ENCODE data around the gene ARL9. TPM values are rescaled to one million over a fixed set of nuclear protein-coding genes. Genes with fewer than 3 reads are reported as not detected.
A peak's percentile ranks its signal among the peaks of the same experiment; 100 is the strongest.

Gene ARL9
- total RNA-seq, 1 donor from 2014 or later, result not detected

- Histone ChIP-seq H3K27ac (ENCODE audit: low read depth, low read length) (no peak overlapping the region), H3K27me3 (ENCODE audit: control insufficient read depth in 3 of 3, insufficient read depth in 3 of 3, low read length in 3 of 3) (peaks cover 15 to 23% (median 20%) of the 10 kb centered on the region in 3 donors), H3K9ac (ENCODE audit: low read depth in 1 of 3, low read length in 3 of 3) (peak overlapping the region in 2 of 3 donors; percentile 47 to 65), H3K36me3 (ENCODE audit: control insufficient read depth in 3 of 3, insufficient read depth in 3 of 3, low read length in 3 of 3) (no peaks in the 10 kb centered on the region), H3K9me3 (ENCODE audit: control insufficient read depth in 3 of 3, low read length in 3 of 3) (no peaks in the 10 kb centered on the region), H3K4me1 (ENCODE audit: control insufficient read depth in 3 of 3, insufficient read depth in 3 of 3, low read length in 3 of 3) (peaks cover 8 to 12% (median 9%) of the 10 kb centered on the region in 3 donors), H3K4me3 (ENCODE audit: low read length in 3 of 3) (peak overlapping the region; percentile 69 to 81 (median 76))
Measured at GRCh38 chr4:56531149-56531770, 25.7 kb downstream of the ARL9 start.

GRCh38 chr4:56531823-56532222, 26.2 kb downstream of the ARL9 start:
- Histone ChIP-seq H3K9ac (ENCODE audit: low read depth in 1 of 3, low read length in 3 of 3) (no peak overlapping the region), H3K27me3 (ENCODE audit: control insufficient read depth in 3 of 3, insufficient read depth in 3 of 3, low read length in 3 of 3) (peaks cover 15 to 23% (median 20%) of the 10 kb centered on the region in 3 donors), H3K36me3 (ENCODE audit: control insufficient read depth in 3 of 3, insufficient read depth in 3 of 3, low read length in 3 of 3) (no peaks in the 10 kb centered on the region), H3K27ac (ENCODE audit: low read depth, low read length) (no peak overlapping the region), H3K4me1 (ENCODE audit: control insufficient read depth in 3 of 3, insufficient read depth in 3 of 3, low read length in 3 of 3) (peaks cover 8 to 12% (median 9%) of the 10 kb centered on the region in 3 donors), H3K9me3 (ENCODE audit: control insufficient read depth in 3 of 3, low read length in 3 of 3) (no peaks in the 10 kb centered on the region), H3K4me3 (ENCODE audit: low read length in 3 of 3) (no peak overlapping the region)

GRCh38 chr4:56532239-56532638, 26.6 kb downstream of the ARL9 start:
- H3K4me1 ChIP-seq (ENCODE audit: control insufficient read depth in 3 of 3, insufficient read depth in 3 of 3, low read length in 3 of 3), result peaks cover 8 to 12% (median 9%) of the 10 kb centered on the region in 3 donors
- H3K36me3 ChIP-seq (ENCODE audit: control insufficient read depth in 3 of 3, insufficient read depth in 3 of 3, low read length in 3 of 3), result no peaks in the 10 kb centered on the region
- no peak overlapping the region for H3K9ac ChIP-seq (ENCODE audit: low read depth in 1 of 3, low read length in 3 of 3)
- no peak overlapping the region for H3K4me3 ChIP-seq (ENCODE audit: low read length in 3 of 3)
- no peak overlapping the region for H3K27ac ChIP-seq (ENCODE audit: low read depth, low read length)
- H3K27me3 ChIP-seq (ENCODE audit: control insufficient read depth in 3 of 3, insufficient read depth in 3 of 3, low read length in 3 of 3), result peaks cover 15 to 23% (median 20%) of the 10 kb centered on the region in 3 donors
- H3K9me3 ChIP-seq (ENCODE audit: control insufficient read depth in 3 of 3, low read length in 3 of 3), result no peaks in the 10 kb centered on the region

GRCh38 chr4:56535915-56536314, 30.3 kb downstream of the ARL9 start:
- H3K36me3 ChIP-seq (ENCODE audit: control insufficient read depth in 3 of 3, insufficient read depth in 3 of 3, low read length in 3 of 3), result no peaks in the 10 kb centered on the region
- H3K27ac ChIP-seq (ENCODE audit: low read depth, low read length), result no peak overlapping the region
- no peaks in the 10 kb centered on the region for H3K9me3 ChIP-seq (ENCODE audit: control insufficient read depth in 3 of 3, low read length in 3 of 3)
- H3K9ac ChIP-seq (ENCODE audit: low read depth in 1 of 3, low read length in 3 of 3), result no peak overlapping the region
- peaks cover 2 to 8% (median 3%) of the 10 kb centered on the region in 3 donors for H3K4me1 ChIP-seq (ENCODE audit: control insufficient read depth in 3 of 3, insufficient read depth in 3 of 3, low read length in 3 of 3)
- no peak overlapping the region for H3K4me3 ChIP-seq (ENCODE audit: low read length in 3 of 3)
- peaks cover 12 to 22% (median 17%) of the 10 kb centered on the region in 3 donors for H3K27me3 ChIP-seq (ENCODE audit: control insufficient read depth in 3 of 3, insufficient read depth in 3 of 3, low read length in 3 of 3)

GRCh38 chr4:56537147-56537546, 31.6 kb downstream of the ARL9 start:
- Histone ChIP-seq H3K9ac (ENCODE audit: low read depth in 1 of 3, low read length in 3 of 3) (no peak overlapping the region), H3K27ac (ENCODE audit: low read depth, low read length) (no peak overlapping the region), H3K9me3 (ENCODE audit: control insufficient read depth in 3 of 3, low read length in 3 of 3) (no peaks in the 10 kb centered on the region), H3K4me1 (ENCODE audit: control insufficient read depth in 3 of 3, insufficient read depth in 3 of 3, low read length in 3 of 3) (no peaks in the 10 kb centered on the region), H3K4me3 (ENCODE audit: low read length in 3 of 3) (no peak overlapping the region), H3K36me3 (ENCODE audit: control insufficient read depth in 3 of 3, insufficient read depth in 3 of 3, low read length in 3 of 3) (no peaks in the 10 kb centered on the region), H3K27me3 (ENCODE audit: control insufficient read depth in 3 of 3, insufficient read depth in 3 of 3, low read length in 3 of 3) (peaks cover 8 to 12% (median 8%) of the 10 kb centered on the region in 3 donors)

- Histone ChIP-seq H3K4me1 (ENCODE audit: control insufficient read depth in 3 of 3, insufficient read depth in 3 of 3, low read length in 3 of 3) (peaks cover 3 to 5% (median 4%) of the 10 kb centered on the region in 3 donors), H3K9me3 (ENCODE audit: control insufficient read depth in 3 of 3, low read length in 3 of 3) (no peaks in the 10 kb centered on the region), H3K4me3 (ENCODE audit: low read length in 3 of 3) (no peak overlapping the region), H3K36me3 (ENCODE audit: control insufficient read depth in 3 of 3, insufficient read depth in 3 of 3, low read length in 3 of 3) (no peaks in the 10 kb centered on the region), H3K9ac (ENCODE audit: low read depth in 1 of 3, low read length in 3 of 3) (no peak overlapping the region), H3K27me3 (ENCODE audit: control insufficient read depth in 3 of 3, insufficient read depth in 3 of 3, low read length in 3 of 3) (peaks cover 0 to 3% (median 0%) of the 10 kb centered on the region in 3 donors), H3K27ac (ENCODE audit: low read depth, low read length) (no peak overlapping the region)
Measured at GRCh38 chr4:56540826-56541225, 35.2 kb downstream of the ARL9 start.

- no peaks in the 10 kb centered on the region for H3K9me3 ChIP-seq (ENCODE audit: control insufficient read depth in 3 of 3, low read length in 3 of 3)
- H3K27me3 ChIP-seq (ENCODE audit: control insufficient read depth in 3 of 3, insufficient read depth in 3 of 3, low read length in 3 of 3), result no peaks in the 10 kb centered on the region
- H3K27ac ChIP-seq (ENCODE audit: low read depth, low read length), result no peak overlapping the region
- H3K4me3 ChIP-seq (ENCODE audit: low read length in 3 of 3), result peak overlapping the region; percentile 54 to 76 (median 68)
- H3K9ac ChIP-seq (ENCODE audit: low read depth in 1 of 3, low read length in 3 of 3), result peak overlapping the region; percentile 2 to 66 (median 40)
- peaks cover 3 to 5% (median 4%) of the 10 kb centered on the region in 3 donors for H3K4me1 ChIP-seq (ENCODE audit: control insufficient read depth in 3 of 3, insufficient read depth in 3 of 3, low read length in 3 of 3)
- H3K36me3 ChIP-seq (ENCODE audit: control insufficient read depth in 3 of 3, insufficient read depth in 3 of 3, low read length in 3 of 3), result no peaks in the 10 kb centered on the region
Measured at GRCh38 chr4:56544573-56545131, 39.1 kb downstream of the ARL9 start.

GRCh38 chr4:56550642-56551041, 45.1 kb downstream of the ARL9 start:
- Histone ChIP-seq H3K9me3 (ENCODE audit: control insufficient read depth in 3 of 3, low read length in 3 of 3) (no peaks in the 10 kb centered on the region), H3K4me3 (ENCODE audit: low read length in 3 of 3) (no peak overlapping the region), H3K9ac (ENCODE audit: low read depth in 1 of 3, low read length in 3 of 3) (no peak overlapping the region), H3K36me3 (ENCODE audit: control insufficient read depth in 3 of 3, insufficient read depth in 3 of 3, low read length in 3 of 3) (no peaks in the 10 kb centered on the region), H3K4me1 (ENCODE audit: control insufficient read depth in 3 of 3, insufficient read depth in 3 of 3, low read length in 3 of 3) (no peaks in the 10 kb centered on the region), H3K27ac (ENCODE audit: low read depth, low read length) (no peak overlapping the region), H3K27me3 (ENCODE audit: control insufficient read depth in 3 of 3, insufficient read depth in 3 of 3, low read length in 3 of 3) (no peaks in the 10 kb centered on the region)

- no peak overlapping the region for H3K27ac ChIP-seq (ENCODE audit: low read depth, low read length)
- no peaks in the 10 kb centered on the region for H3K27me3 ChIP-seq (ENCODE audit: control insufficient read depth in 3 of 3, insufficient read depth in 3 of 3, low read length in 3 of 3)
- H3K9ac ChIP-seq (ENCODE audit: low read depth in 1 of 3, low read length in 3 of 3), result no peak overlapping the region
- H3K4me3 ChIP-seq (ENCODE audit: low read length in 3 of 3), result no peak overlapping the region
- no peaks in the 10 kb centered on the region for H3K4me1 ChIP-seq (ENCODE audit: control insufficient read depth in 3 of 3, insufficient read depth in 3 of 3, low read length in 3 of 3)
- H3K9me3 ChIP-seq (ENCODE audit: control insufficient read depth in 3 of 3, low read length in 3 of 3), result no peaks in the 10 kb centered on the region
- no peaks in the 10 kb centered on the region for H3K36me3 ChIP-seq (ENCODE audit: control insufficient read depth in 3 of 3, insufficient read depth in 3 of 3, low read length in 3 of 3)
Measured at GRCh38 chr4:56551516-56551915, 45.9 kb downstream of the ARL9 start.

GRCh38 chr4:56552273-56552672, 46.7 kb downstream of the ARL9 start:
- Histone ChIP-seq H3K36me3 (ENCODE audit: control insufficient read depth in 3 of 3, insufficient read depth in 3 of 3, low read length in 3 of 3) (no peaks in the 10 kb centered on the region), H3K4me1 (ENCODE audit: control insufficient read depth in 3 of 3, insufficient read depth in 3 of 3, low read length in 3 of 3) (no peaks in the 10 kb centered on the region), H3K27ac (ENCODE audit: low read depth, low read length) (no peak overlapping the region), H3K9ac (ENCODE audit: low read depth in 1 of 3, low read length in 3 of 3) (no peak overlapping the region), H3K9me3 (ENCODE audit: control insufficient read depth in 3 of 3, low read length in 3 of 3) (no peaks in the 10 kb centered on the region), H3K4me3 (ENCODE audit: low read length in 3 of 3) (no peak overlapping the region), H3K27me3 (ENCODE audit: control insufficient read depth in 3 of 3, insufficient read depth in 3 of 3, low read length in 3 of 3) (no peaks in the 10 kb centered on the region)

Measured in skeletal muscle tissue (tissue), 4 donors.